ENCODE data around the gene PERM1. TPM values are rescaled to one million over a fixed set of nuclear protein-coding genes. Genes with fewer than 3 reads are reported as not detected.

The PERM1 gene
- total and polyA plus RNA-seq, 2 of the 8 experiments (the other 6 are each of a cell fraction or from before 2014, with no cell fraction given): not detected

- Histone ChIP-seq H3K14ac (ENCODE audit: insufficient read length) (no peak overlapping the region), H3K36me3 (ENCODE audit: control insufficient read depth in 2 of 4, insufficient read depth in 4 of 4, low read length in 3 of 4) (peaks cover 0 to 24% (median 5%) of the 10 kb centered on the region in 4 experiments; a peak in 4 of 8 replicates), H3K4me1 (replicated peaks in 1 of 4; ENCODE audit: control insufficient read depth in 3 of 4, insufficient read depth in 4 of 4, low read length in 3 of 4) (peaks cover 2 to 57% (median 38%) of the 10 kb centered on the region in 4 experiments), H2BK20ac (ENCODE audit: low read length) (no peak overlapping the region), H2AFZ (ENCODE audit: low read length) (no peak overlapping the region), H3K4ac (replicated peaks; ENCODE audit: insufficient read length, low read depth, low read length) (no peak overlapping the region), H4K5ac (ENCODE audit: insufficient read length, low read depth, low read length) (no peak overlapping the region), H2BK15ac (ENCODE audit: low read length) (no peak overlapping the region), H2AK5ac (ENCODE audit: low read depth, low read length) (no peak overlapping the region), H3K27me3 (replicated peaks in 1 of 4; ENCODE audit: control insufficient read depth in 3 of 4, extremely low read depth in 1 of 4, insufficient read depth in 3 of 4, low read length in 3 of 4) (no peaks in the 10 kb centered on the region), H4K20me1 (replicated peaks in 1 of 2; ENCODE audit: control insufficient read depth in 1 of 2, insufficient read depth in 2 of 2, low read length in 2 of 2) (peaks cover 6 to 20% of the 10 kb centered on the region in 2 experiments), H2BK120ac (replicated peaks; ENCODE audit: low read depth, low read length) (no peak overlapping the region), H3K18ac (ENCODE audit: extremely low read depth, low read length) (peak overlapping the region; percentile 60), H3K4me2 (ENCODE audit: insufficient read depth in 1 of 2, low read depth in 2 of 2, low read length in 2 of 2) (no peak overlapping the region), H3K9me3 (ENCODE audit: insufficient read depth in 2 of 2, low read depth in 1 of 2, low read length in 1 of 2) (no peaks in the 10 kb centered on the region), H3K23me2 (ENCODE audit: low read depth, low read length) (peaks cover 5% of the 10 kb centered on the region; the same call in 1 of the 2 replicates), H3K9ac (replicated peaks in 1 of 4; ENCODE audit: extremely low read depth in 1 of 4, low read depth in 3 of 4, low read length in 3 of 4) (no peak overlapping the region), H2BK5ac (ENCODE audit: low read depth, low read length) (peak overlapping the region; percentile 26; the same call in 1 of the 2 replicates), H3K79me1 (ENCODE audit: low read depth, low read length) (peaks cover 16% of the 10 kb centered on the region), H4K8ac (ENCODE audit: extremely low read depth, insufficient read depth, low read length) (peak overlapping the region; percentile 63; the same call in 1 of the 2 replicates), H3K23ac (ENCODE audit: insufficient read length) (no peak overlapping the region), H3K56ac (replicated peaks; ENCODE audit: insufficient read length, low read depth, low read length) (no peak overlapping the region), H2BK12ac (ENCODE audit: low read depth, low read length) (peak overlapping the region; percentile 80; the same call in 1 of the 2 replicates), H3K79me2 (ENCODE audit: control insufficient read depth in 1 of 2, insufficient read depth in 2 of 2, low read length in 2 of 2) (peaks cover 0 to 13% of the 10 kb centered on the region in 2 experiments; a peak in 1 of 4 replicates), H3K27ac (ENCODE audit: low read depth, low read length) (no peak overlapping the region), H3K4me3 (ENCODE audit: extremely low read depth in 1 of 4, insufficient read depth in 2 of 4, low read depth in 3 of 4, low read length in 4 of 4) (no peak overlapping the region), H4K91ac (replicated peaks; ENCODE audit: insufficient read length, low read length) (peak overlapping the region; percentile 80)
- POLR2A ChIA-PET (ENCODE audit: partially characterized antibody): interaction anchor here (0.7 to 14.9 kb wide), 14 partner anchors 10 to 205 kb away, joined by 3 to 245 read pairs (median 3); partner anchors contain the start of genes HES4, NOC2L and SDF4
- no peak for TF ChIP-seq ATF2 (IDR thresholded peaks at IDR 0.05; ENCODE audit: low read length)
- TF ChIP-seq SUZ12 (IDR thresholded peaks at IDR 0.05; ENCODE audit: low read length): no peak
- no peak for TF ChIP-seq EGR1 (IDR thresholded peaks at IDR 0.05; ENCODE audit: borderline replicate concordance, low read depth, low read length)
- TF ChIP-seq SIN3A (conservative IDR thresholded peaks at IDR 0.05 in 1 of 2, IDR thresholded peaks at IDR 0.05 in 1 of 2; ENCODE audit: low read depth in 1 of 2, low read length in 2 of 2): no peak
- TF ChIP-seq CTBP2 (IDR thresholded peaks at IDR 0.05; ENCODE audit: borderline replicate concordance, insufficient read depth, insufficient read length, low read length): no peak
- CTCF ChIA-PET (ENCODE audit: partially characterized antibody): interaction anchor here (0.7 to 4.2 kb wide), 4 partner anchors 24 to 183 kb away, joined by 3 to 20 read pairs (median 4); no protein-coding TSS in a partner anchor
- DNase-seq (ENCODE audit: low read depth in 1 of 2, low spot score in 2 of 2) (no peak), FAIRE-seq (no peak)
- WGBS, 2 experiments (ENCODE audit: extremely low coverage in 1 of 2, insufficient coverage in 1 of 2, insufficient read length in 1 of 2, insufficient replicate concordance in 2 of 2, low coverage in 1 of 2, low lambda C conversion rate in 2 of 2, missing lambda C conversion rate in 1 of 2): 90% methylated on average over 7 of the region's 10 CpGs; no CpG with 5 or more reads in 1 of the 2 experiments
Observed at GRCh38 chr1:1025730-1026129, 43.8 kb upstream of the PERM1 start.
